Thyroid gland (tissue), 4 donors: ENCODE data around the gene VCAN. TPM values are rescaled to one million over a fixed set of nuclear protein-coding genes. Genes with fewer than 3 reads are reported as not detected.

Experiments used
- DNase-seq, 2 donors: peaks; one replicate each; pipeline ENCODE4 v3.0.0-alpha.2; 2019
- H3K27ac ChIP-seq, 3 donors: fragments of 200-600 bp; sonication (generic); 1 replicate in 2 of 3; 2 replicates in 1 of 3; pipeline ENCODE4 v1.5.1; 2016 to 2019; ENCODE audit warnings: mild to moderate bottlenecking in 1 of 3, moderate library complexity in 1 of 3
- H3K27me3 ChIP-seq: fragments of 200-600 bp; sonication (generic); one replicate; pipeline ENCODE4 v1.5.1; 2019
- H3K36me3 ChIP-seq, 2 donors: fragments of 200-600 bp; sonication (generic); one replicate each; pipeline ENCODE4 v1.5.1; 2016 to 2019
- H3K4me1 ChIP-seq, 2 donors: fragments of 200-600 bp; sonication (generic); one replicate each; pipeline ENCODE4 v1.5.1; 2017 to 2019
- H3K4me3 ChIP-seq, 3 donors: fragments of 200-600 bp; sonication (generic); replicated peaks in 1 of 3; 1 replicate in 2 of 3; 2 replicates in 1 of 3; pipeline ENCODE4 v1.5.1; 2016; ENCODE audit warnings: mild to moderate bottlenecking in 1 of 3
- H3K9me3 ChIP-seq: fragments of 200-600 bp; sonication (generic); one replicate; pipeline ENCODE4 v1.5.1; 2017
- POLR2A ChIP-seq, 2 donors: fragments of 450-650 bp; IDR thresholded peaks; one replicate each; pipeline ENCODE4 v1.6.1; 2017; ENCODE audit warnings: antibody characterized with exemption in 2 of 2, mild to moderate bottlenecking in 2 of 2, moderate library complexity in 1 of 2
- WGBS, 2 donors: methylation state at CpG; one replicate each; pipeline ENCODE4 v1.1.5; 2017; 5-methylcytosine and 5-hydroxymethylcytosine counted together
- intact Hi-C: fragments of 100-400 bp; cut with DNase I; formaldehyde crosslinking; loops from one replicate; pipeline ENCODE4 v1.15.1; 2023
- total RNA-seq, 4 donors: library from RNA; depleted of rRNA; stranded (reverse); fragments of >200 nt; gene quantifications; one replicate each; pipeline ENCODE4 v1.2.3, GENCODE V29; 2016
- TF ChIP-seq, protein P1 (sequence below), 6 experiments: fragments of 200-600 bp in 3 of 6; fragments of 450-650 bp in 3 of 6; sonication (generic) in 3 of 6; IDR thresholded peaks; one replicate each; pipeline ENCODE4 v1.5.1; 2016 to 2019; ENCODE audit warnings: antibody characterized with exemption in 6 of 6, mild to moderate bottlenecking in 2 of 6, inconsistent platforms in 1 of 6, moderate library complexity in 1 of 6

Gene VCAN
- total RNA-seq, 4 donors from 2014 or later = 9.7 to 50.1 (median 33.1) TPM

DNA sequence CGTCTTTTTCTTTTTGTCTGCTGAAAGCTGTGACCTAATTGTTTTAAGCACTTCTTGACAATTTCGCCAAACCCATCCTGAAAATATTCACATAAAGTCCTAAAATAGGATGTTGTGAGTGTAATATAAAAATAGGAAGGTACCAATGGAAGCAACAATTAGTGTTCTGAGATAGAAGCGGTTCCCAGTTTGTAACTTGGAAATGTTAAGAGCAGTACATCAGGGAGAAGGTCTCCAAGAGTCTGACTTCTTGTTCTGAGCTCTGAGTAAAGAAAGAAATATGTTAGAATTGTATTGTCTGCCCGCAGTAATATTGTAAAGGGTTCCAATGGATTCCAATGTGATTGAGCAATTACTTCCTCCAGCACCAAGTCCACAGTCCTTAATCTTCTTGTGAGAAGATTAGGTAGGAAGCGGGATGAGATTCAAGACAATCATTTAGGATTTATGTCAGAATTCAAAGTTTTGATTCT lies 3.9 kb downstream of the VCAN start:
- TF ChIP-seq POLR2A (IDR thresholded peaks at IDR 0.05) = no peak
- TF ChIP-seq, protein P1, sequence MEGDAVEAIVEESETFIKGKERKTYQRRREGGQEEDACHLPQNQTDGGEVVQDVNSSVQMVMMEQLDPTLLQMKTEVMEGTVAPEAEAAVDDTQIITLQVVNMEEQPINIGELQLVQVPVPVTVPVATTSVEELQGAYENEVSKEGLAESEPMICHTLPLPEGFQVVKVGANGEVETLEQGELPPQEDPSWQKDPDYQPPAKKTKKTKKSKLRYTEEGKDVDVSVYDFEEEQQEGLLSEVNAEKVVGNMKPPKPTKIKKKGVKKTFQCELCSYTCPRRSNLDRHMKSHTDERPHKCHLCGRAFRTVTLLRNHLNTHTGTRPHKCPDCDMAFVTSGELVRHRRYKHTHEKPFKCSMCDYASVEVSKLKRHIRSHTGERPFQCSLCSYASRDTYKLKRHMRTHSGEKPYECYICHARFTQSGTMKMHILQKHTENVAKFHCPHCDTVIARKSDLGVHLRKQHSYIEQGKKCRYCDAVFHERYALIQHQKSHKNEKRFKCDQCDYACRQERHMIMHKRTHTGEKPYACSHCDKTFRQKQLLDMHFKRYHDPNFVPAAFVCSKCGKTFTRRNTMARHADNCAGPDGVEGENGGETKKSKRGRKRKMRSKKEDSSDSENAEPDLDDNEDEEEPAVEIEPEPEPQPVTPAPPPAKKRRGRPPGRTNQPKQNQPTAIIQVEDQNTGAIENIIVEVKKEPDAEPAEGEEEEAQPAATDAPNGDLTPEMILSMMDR (IDR thresholded peaks at IDR 0.05) = no peak
- H3K27ac ChIP-seq = peak overlapping the region in 1 of 3 donors; percentile 42
- H3K4me1 ChIP-seq = peaks cover 10 to 40% of the 10 kb centered on the region in 2 donors
- intact Hi-C loops = no loop called here
- no peaks in the 10 kb centered on the region for H3K9me3 ChIP-seq
- no peaks in the 10 kb centered on the region for H3K36me3 ChIP-seq
- H3K4me3 ChIP-seq = no peak overlapping the region
- WGBS, 2 donors = 40 to 46% methylated on average over 5 of the region's 5 CpGs
- peaks cover 37% of the 10 kb centered on the region for H3K27me3 ChIP-seq
- no peak for DNase-seq

DNA sequence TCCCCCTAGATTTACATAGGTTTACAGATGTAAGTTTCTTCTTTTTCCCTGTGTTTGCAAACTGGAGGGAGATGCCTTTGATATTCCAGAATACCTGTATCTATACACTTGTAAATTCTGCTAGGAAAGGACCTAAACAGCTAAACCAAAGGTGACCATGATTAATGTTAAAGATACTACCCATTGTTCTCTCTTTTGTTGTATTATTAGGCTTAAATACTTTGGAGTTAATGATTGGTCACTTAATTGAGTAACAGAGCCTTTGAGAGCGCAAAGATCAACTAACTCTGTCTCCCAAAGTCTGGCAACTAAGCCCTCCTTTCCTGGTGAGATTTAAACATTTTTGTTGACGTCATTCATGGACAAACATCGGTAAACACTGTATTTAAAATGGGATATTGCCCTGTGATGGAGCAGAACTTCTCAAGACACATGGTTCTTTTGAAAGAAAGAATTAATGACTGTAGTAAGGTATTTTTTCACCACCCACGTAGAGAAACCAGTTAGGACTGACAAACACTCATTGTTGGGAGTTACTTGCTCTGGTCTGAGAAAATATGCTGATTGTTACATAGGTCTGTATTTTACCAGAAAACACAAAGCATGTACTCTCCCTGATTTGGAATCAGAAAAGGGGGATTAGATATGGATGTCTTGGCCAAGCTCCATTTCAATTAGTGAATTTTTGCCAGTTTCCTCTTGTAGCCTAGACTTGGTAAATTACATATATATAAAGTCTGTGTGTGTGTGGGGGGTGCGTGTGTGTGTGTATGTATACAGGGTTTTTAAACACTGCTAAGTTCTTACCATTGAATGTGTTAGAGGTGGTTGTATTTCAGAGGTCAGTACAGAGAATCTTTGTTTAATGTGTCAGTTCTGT lies 4.6 kb downstream of the VCAN start:
- Histone ChIP-seq H3K4me3 (no peak overlapping the region), H3K4me1 (peaks cover 10 to 40% of the 10 kb centered on the region in 2 donors), H3K27me3 (peaks cover 33% of the 10 kb centered on the region), H3K27ac (no peak overlapping the region), H3K36me3 (no peaks in the 10 kb centered on the region), H3K9me3 (no peaks in the 10 kb centered on the region)
- intact Hi-C loops = no loop called here
- DNase-seq = no peak
- no peak for TF ChIP-seq POLR2A (IDR thresholded peaks at IDR 0.05)
- TF ChIP-seq, protein P1 (IDR thresholded peaks at IDR 0.05) = no peak
- WGBS, 2 donors = 67 to 76% methylated on average over 5 of the region's 5 CpGs

DNA sequence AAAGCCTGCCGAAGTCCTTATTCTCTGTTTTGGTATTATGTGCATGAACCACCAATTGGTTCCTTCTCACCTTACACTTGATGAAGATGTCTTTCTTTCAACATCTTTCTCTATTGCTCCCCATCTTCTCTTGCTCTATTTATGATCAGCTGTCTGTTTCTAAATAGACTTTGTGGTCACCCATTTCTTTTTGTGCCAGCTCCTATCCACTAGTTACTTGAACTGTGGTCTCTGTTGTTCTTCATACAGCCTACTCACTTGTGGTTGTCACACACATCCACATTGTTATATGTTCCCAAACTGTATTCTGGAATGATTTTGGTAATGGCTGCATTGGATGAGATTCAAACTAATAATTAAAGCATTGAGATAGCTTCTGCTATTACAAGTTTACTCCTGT lies 11.4 kb downstream of the VCAN start:
- Histone ChIP-seq H3K4me1 (no peaks in the 10 kb centered on the region), H3K4me3 (no peak overlapping the region), H3K36me3 (no peaks in the 10 kb centered on the region), H3K27me3 (no peaks in the 10 kb centered on the region), H3K9me3 (no peaks in the 10 kb centered on the region), H3K27ac (no peak overlapping the region)
- intact Hi-C loops = no loop called here
- 71 to 82% methylated on average over 1 of the region's 1 CpG for WGBS, 2 donors
- no peak for DNase-seq
- no peak for TF ChIP-seq POLR2A (IDR thresholded peaks at IDR 0.05)
- TF ChIP-seq, protein P1 (IDR thresholded peaks at IDR 0.05) = no peak

DNA sequence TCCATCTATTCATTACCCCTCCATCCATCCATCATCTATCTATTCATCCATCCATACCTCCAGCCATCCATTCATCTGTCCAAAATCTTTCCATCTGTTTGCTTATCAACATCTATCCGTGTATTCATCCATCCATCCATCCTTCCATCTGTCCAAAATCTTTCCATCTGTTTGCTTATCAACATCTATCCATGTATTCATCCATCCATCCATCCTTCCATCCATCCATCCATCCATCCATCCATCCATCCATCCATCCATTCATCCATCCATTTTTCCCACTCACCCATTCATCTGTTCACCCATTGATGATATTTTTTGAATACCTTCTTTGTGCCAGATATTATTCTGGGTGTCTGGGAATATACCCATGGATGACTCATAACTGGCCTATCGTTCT lies 12.8 kb downstream of the VCAN start:
- Histone ChIP-seq H3K9me3 (no peaks in the 10 kb centered on the region), H3K4me1 (no peaks in the 10 kb centered on the region), H3K27me3 (no peaks in the 10 kb centered on the region), H3K36me3 (no peaks in the 10 kb centered on the region), H3K27ac (no peak overlapping the region), H3K4me3 (no peak overlapping the region)
- no peak for TF ChIP-seq POLR2A (IDR thresholded peaks at IDR 0.05)
- TF ChIP-seq, protein P1 (IDR thresholded peaks at IDR 0.05) = no peak
- intact Hi-C loops = no loop called here
- WGBS, 2 donors = 81 to 87% methylated on average over 2 of the region's 2 CpGs
- DNase-seq = no peak

DNA sequence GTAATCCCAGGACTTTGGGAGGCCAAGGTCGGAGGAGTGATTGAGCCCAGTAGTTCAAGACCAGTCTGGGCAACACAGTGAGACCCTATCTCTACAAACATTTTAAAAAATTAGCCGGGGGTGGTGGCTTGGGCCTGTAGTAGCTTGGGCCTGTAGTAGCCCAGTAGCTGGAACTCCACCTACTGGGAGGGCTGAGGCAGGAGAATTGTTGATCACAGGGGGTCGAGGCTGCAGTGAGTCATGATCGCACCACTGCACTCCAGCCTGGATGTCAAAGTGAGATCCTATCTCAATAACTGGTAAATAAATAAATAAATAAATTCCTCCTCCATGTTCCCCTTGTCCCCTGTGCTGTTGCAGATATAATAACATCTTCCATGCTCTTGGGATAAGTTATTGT lies 14.3 kb downstream of the VCAN start:
- no peaks in the 10 kb centered on the region for H3K36me3 ChIP-seq
- H3K9me3 ChIP-seq = no peaks in the 10 kb centered on the region
- no peak for TF ChIP-seq POLR2A (IDR thresholded peaks at IDR 0.05)
- TF ChIP-seq, protein P1 (IDR thresholded peaks at IDR 0.05) = no peak
- H3K27ac ChIP-seq = no peak overlapping the region
- H3K4me1 ChIP-seq = no peaks in the 10 kb centered on the region
- intact Hi-C loops = no loop called here
- no peak overlapping the region for H3K4me3 ChIP-seq
- WGBS, 2 donors = 97 to 98% methylated on average over 4 of the region's 4 CpGs
- H3K27me3 ChIP-seq = no peaks in the 10 kb centered on the region
- DNase-seq = no peak
